CD14-positive monocyte (primary cell): Measurements from ENCODE around the gene SLC2A2. TPM values are rescaled to one million over a fixed set of nuclear protein-coding genes. Genes with fewer than 3 reads are reported as not detected.

Source experiments
- DNase-seq, 3 donors: peaks; one replicate each; pipeline ENCODE4 v3.0.0-alpha.2; 2011 to 2022
- H2AFZ ChIP-seq: 2 replicates; pipeline ENCODE4 v1.6.0; 2012; ENCODE audit warnings: mild to moderate bottlenecking, low read depth, low read length, inconsistent platforms; ENCODE audit not compliant: insufficient read depth, poor library complexity, severe bottlenecking
- H3K27ac ChIP-seq, 2 donors: 1 replicate in 1 of 2; 2 replicates in 1 of 2; pipeline ENCODE4 v1.5.1; 2012 to 2013; ENCODE audit warnings: low read length in 2 of 2, control low read depth in 1 of 2, inconsistent platforms in 1 of 2, low read depth in 1 of 2, mild to moderate bottlenecking in 1 of 2
- H3K27me3 ChIP-seq, 2 donors: one replicate each; pipeline versions ENCODE4 v1.6.0 to v1.6.1; 2011 to 2013; ENCODE audit warnings: low read length in 2 of 2; ENCODE audit not compliant: control insufficient read depth in 2 of 2, insufficient read depth in 2 of 2
- H3K36me3 ChIP-seq, 2 donors: replicated peaks in 1 of 2; 1 replicate in 1 of 2; 2 replicates in 1 of 2; pipeline versions ENCODE4 v1.5.1 to v1.6.1; 2012 to 2013; ENCODE audit warnings: low read length in 2 of 2, control low read depth in 1 of 2, inconsistent platforms in 1 of 2, mild to moderate bottlenecking in 1 of 2; ENCODE audit not compliant: insufficient read depth in 2 of 2, control insufficient read depth in 1 of 2
- H3K4me1 ChIP-seq, 2 donors: 1 replicate in 1 of 2; 2 replicates in 1 of 2; pipeline versions ENCODE4 v1.5.1 to v1.6.1; 2012 to 2013; ENCODE audit warnings: low read length in 2 of 2, control low read depth in 1 of 2, inconsistent platforms in 1 of 2, mild to moderate bottlenecking in 1 of 2, moderate library complexity in 1 of 2; ENCODE audit not compliant: insufficient read depth in 2 of 2, control insufficient read depth in 1 of 2
- H3K4me2 ChIP-seq: replicated peaks from 2 replicates; pipeline ENCODE3; 2012; ENCODE audit warnings: low read length, moderate library complexity, mild to moderate bottlenecking; ENCODE audit not compliant: poor library complexity, severe bottlenecking; ENCODE audit errors: extremely low read depth
- H3K4me3 ChIP-seq, 3 experiments: fragments of 200-600 bp in 1 of 3; sonication (generic) in 1 of 3; replicated peaks in 1 of 3; 1 replicate in 2 of 3; 2 replicates in 1 of 3; pipeline ENCODE4 v1.5.1; 2011 to 2013; ENCODE audit warnings: low read length in 3 of 3, mild to moderate bottlenecking in 3 of 3, control low read depth in 2 of 3, low read depth in 2 of 3, inconsistent platforms in 1 of 3, moderate library complexity in 1 of 3
- H3K79me2 ChIP-seq: 2 replicates; pipeline ENCODE4 v1.6.0; 2012; ENCODE audit warnings: mild to moderate bottlenecking, control low read depth, inconsistent platforms, low read length, moderate library complexity; ENCODE audit not compliant: insufficient read depth
- H3K9ac ChIP-seq: 2 replicates; pipeline ENCODE4 v1.6.0; 2017; ENCODE audit warnings: low read length, mild to moderate bottlenecking; ENCODE audit not compliant: insufficient read depth, poor library complexity, severe bottlenecking
- H3K9me3 ChIP-seq, 2 donors: replicated peaks in 1 of 2; 1 replicate in 1 of 2; 2 replicates in 1 of 2; pipeline versions ENCODE4 v1.5.1 to v1.6.1; 2012 to 2013; ENCODE audit warnings: low read length in 2 of 2, control low read depth in 1 of 2; ENCODE audit not compliant: control insufficient read depth in 1 of 2, insufficient read depth in 1 of 2
- H4K20me1 ChIP-seq: 2 replicates; pipeline ENCODE4 v1.6.0; 2012; ENCODE audit warnings: mild to moderate bottlenecking, low read length, control low read depth, moderate library complexity; ENCODE audit not compliant: insufficient read depth
- H3K27ac Mint-ChIP-seq, 7 donors: one replicate each; pipeline ENCODE4 v1.8.0; 2020; ENCODE audit warnings: mild to moderate bottlenecking in 7 of 7, mixed read lengths in 7 of 7, moderate library complexity in 6 of 7, inconsistent platforms in 2 of 7
- H3K27me3 Mint-ChIP-seq, 3 donors: one replicate each; pipeline ENCODE4 v1.8.0; 2021 to 2022; ENCODE audit warnings: low read depth in 3 of 3, mild to moderate bottlenecking in 3 of 3, mixed read lengths in 3 of 3, moderate library complexity in 3 of 3, inconsistent platforms in 1 of 3
- H3K36me3 Mint-ChIP-seq, 2 donors: one replicate each; pipeline ENCODE4 v1.8.0; 2020; ENCODE audit warnings: mixed read lengths in 2 of 2, inconsistent platforms in 1 of 2, mild to moderate bottlenecking in 1 of 2
- H3K4me1 Mint-ChIP-seq: one replicate; pipeline ENCODE4 v1.8.0; 2020; ENCODE audit warnings: mild to moderate bottlenecking, mixed read lengths
- H3K4me3 Mint-ChIP-seq, 2 donors: one replicate each; pipeline ENCODE4 v1.8.0; 2020; ENCODE audit warnings: mild to moderate bottlenecking in 2 of 2, mixed read lengths in 2 of 2, moderate library complexity in 1 of 2
- H3K9me3 Mint-ChIP-seq, 7 donors: one replicate each; pipeline ENCODE4 v1.8.0; 2020 to 2022; ENCODE audit warnings: mixed read lengths in 7 of 7, mild to moderate bottlenecking in 6 of 7, moderate library complexity in 6 of 7, inconsistent platforms in 2 of 7
- WGBS: methylation state at CpG from one replicate; pipeline ENCODE4 v1.1.5; 2013; ENCODE audit warnings: missing lambda C conversion rate; ENCODE audit not compliant: insufficient coverage; 5-methylcytosine and 5-hydroxymethylcytosine counted together
- intact Hi-C, 2 donors: fragments of 100-400 bp; cut with micrococcal nuclease; formaldehyde crosslinking; loops; one replicate each; pipeline versions ENCODE4 v1.15.0 to v1.15.1; 2023
- polyA minus RNA-seq: library from RNA; depleted of rRNA, polyadenylated mRNA; stranded (reverse); fragments of >200 nt; gene quantifications from 2 replicates; pipeline ENCODE4 v1.2.3, GENCODE V29; 2012
- polyA plus RNA-seq, 3 donors: library from polyadenylated mRNA; depleted of rRNA in 1 of 3; unstranded in 2 of 3; stranded (reverse) in 1 of 3; fragments of 300-500 nt in 2 of 3; fragments of >200 nt in 1 of 3; fragmentation: Illumina TruSeq in 2 of 3; gene quantifications; 1 replicate in 2 of 3; 2 replicates in 1 of 3; pipeline ENCODE4 v1.2.3, GENCODE V29; 2012 to 2021
- total RNA-seq, 12 experiments: library from RNA in 1 of 12; stranded (reverse) in 1 of 12; fragments of 120-200 nt in 1 of 12; gene quantifications; one replicate each; pipeline ENCODE4 v1.2.4 and lab custom pipeline; 2013 to 2026; ENCODE audit warnings: mixed read lengths in 6 of 12, inconsistent platforms in 1 of 12
- TF ChIP-seq, protein P1 (sequence below): fragments of 200-600 bp; IDR thresholded peaks from one replicate; pipeline ENCODE4 v1.8.0; 2022; ENCODE audit warnings: antibody characterized with exemption, mild to moderate bottlenecking

The SLC2A2 gene
- total RNA-seq (2013): not detected
- polyA plus RNA-seq (not detected), polyA minus RNA-seq (not detected in 2 replicates), total RNA-seq (lab: John Stamatoyannopoulos, UW) (0 to 0.46 (median 0) reads per million in 11 experiments)

DNA sequence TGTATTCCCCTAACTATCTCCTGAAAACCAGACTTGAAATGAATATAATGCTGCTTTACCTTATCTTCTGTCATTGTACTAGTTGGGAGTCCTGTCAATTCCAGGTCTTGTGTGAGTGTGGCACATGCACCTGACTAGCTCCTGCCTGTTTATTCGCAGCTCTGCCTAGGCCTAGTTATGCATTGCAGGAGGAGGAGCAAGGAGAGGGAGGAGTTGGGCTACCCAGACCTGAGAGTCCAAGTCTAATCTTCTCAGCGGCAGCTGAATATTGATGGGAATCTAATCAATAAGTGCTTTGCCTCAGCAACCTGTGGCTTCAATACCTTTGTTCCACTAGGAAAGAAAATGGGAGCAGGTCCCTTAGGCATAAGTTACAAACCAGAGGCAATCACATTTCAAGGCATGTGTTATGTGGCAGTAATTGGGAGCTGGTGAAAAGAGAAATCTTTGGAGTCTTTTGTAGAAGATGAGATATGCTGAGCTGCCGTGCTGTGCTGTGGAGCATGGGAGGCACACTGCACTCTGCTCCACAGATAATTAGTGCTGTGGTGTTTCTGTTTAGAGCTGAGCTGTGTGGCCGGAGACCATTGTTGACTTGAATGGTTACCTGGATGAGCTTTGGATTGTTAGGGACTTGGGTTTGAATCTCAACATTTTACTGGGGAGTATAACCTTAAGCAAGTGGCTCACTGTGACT is at the start of gene SLC2A2:
Gene SLC2A2 (minus strand): TSS at position 124 of the 697 bp plus-strand sequence. CDS start 50 bp downstream, at position 74.
- intact Hi-C loops: no loop called here
- WGBS: 100% methylated on average over 3 of the region's 4 CpGs
- Histone ChIP-seq H3K79me2 (no peaks in the 10 kb centered on the region), H2AFZ (no peak within 1 kb of the TSS), H3K4me1 (no peaks in the 10 kb centered on the region), H4K20me1 (no peaks in the 10 kb centered on the region), H3K27ac (no peak within 1 kb of the TSS), H3K27me3 (peaks cover 27 to 28% of the 10 kb centered on the region in 2 donors), H3K9ac (no peak within 1 kb of the TSS), H3K9me3 (no peaks in the 10 kb centered on the region), H3K36me3 (no peaks in the 10 kb centered on the region), H3K4me2 (no peak within 1 kb of the TSS), H3K4me3 (no peak within 1 kb of the TSS)
- Mint-ChIP-seq H3K4me1 (no peaks in the 10 kb centered on the region), H3K36me3 (no peaks in the 10 kb centered on the region), H3K27ac (no peak within 1 kb of the TSS), H3K4me3 (peak within 1 kb of the TSS in 1 of 2 donors; percentile 40), H3K9me3 (peaks cover 0 to 7% (median 0%) of the 10 kb centered on the region in 7 donors), H3K27me3 (peaks cover 3 to 10% (median 7%) of the 10 kb centered on the region in 3 donors)
- DNase-seq: no peak
- TF ChIP-seq, protein P1, sequence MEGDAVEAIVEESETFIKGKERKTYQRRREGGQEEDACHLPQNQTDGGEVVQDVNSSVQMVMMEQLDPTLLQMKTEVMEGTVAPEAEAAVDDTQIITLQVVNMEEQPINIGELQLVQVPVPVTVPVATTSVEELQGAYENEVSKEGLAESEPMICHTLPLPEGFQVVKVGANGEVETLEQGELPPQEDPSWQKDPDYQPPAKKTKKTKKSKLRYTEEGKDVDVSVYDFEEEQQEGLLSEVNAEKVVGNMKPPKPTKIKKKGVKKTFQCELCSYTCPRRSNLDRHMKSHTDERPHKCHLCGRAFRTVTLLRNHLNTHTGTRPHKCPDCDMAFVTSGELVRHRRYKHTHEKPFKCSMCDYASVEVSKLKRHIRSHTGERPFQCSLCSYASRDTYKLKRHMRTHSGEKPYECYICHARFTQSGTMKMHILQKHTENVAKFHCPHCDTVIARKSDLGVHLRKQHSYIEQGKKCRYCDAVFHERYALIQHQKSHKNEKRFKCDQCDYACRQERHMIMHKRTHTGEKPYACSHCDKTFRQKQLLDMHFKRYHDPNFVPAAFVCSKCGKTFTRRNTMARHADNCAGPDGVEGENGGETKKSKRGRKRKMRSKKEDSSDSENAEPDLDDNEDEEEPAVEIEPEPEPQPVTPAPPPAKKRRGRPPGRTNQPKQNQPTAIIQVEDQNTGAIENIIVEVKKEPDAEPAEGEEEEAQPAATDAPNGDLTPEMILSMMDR: no peak

DNA sequence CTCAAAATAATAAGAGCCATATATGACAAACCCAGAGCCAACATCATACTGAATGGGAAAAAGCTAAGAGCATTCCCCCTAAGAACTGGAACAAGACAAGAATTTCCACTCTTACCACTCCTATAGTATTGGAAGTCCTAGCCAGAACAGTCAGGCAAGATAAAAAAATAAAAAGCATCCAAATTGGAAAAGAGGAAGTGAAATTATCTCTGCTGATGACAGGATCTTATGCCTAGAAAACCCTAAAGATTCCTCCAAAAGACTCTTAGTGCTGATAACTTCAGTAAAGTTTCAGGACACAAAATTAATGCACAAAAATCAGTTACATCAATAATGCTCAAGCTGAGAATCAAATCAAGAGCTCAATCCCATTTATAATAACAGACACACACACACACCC is 45.9 kb upstream of the SLC2A2 start:
- Mint-ChIP-seq H3K27me3 (peaks cover 0 to 3% (median 0%) of the 10 kb centered on the region in 3 donors), H3K36me3 (no peaks in the 10 kb centered on the region), H3K4me3 (no peak overlapping the region), H3K9me3 (no peaks in the 10 kb centered on the region), H3K27ac (no peak overlapping the region), H3K4me1 (no peaks in the 10 kb centered on the region)
- no peak for DNase-seq
- H3K9me3 ChIP-seq: no peaks in the 10 kb centered on the region
- no peak overlapping the region for H3K27ac ChIP-seq
- H3K4me1 ChIP-seq: no peaks in the 10 kb centered on the region
- H3K27me3 ChIP-seq: no peaks in the 10 kb centered on the region
- H2AFZ ChIP-seq: no peak overlapping the region
- TF ChIP-seq, protein P1: no peak
- no peaks in the 10 kb centered on the region for H3K36me3 ChIP-seq
- no peaks in the 10 kb centered on the region for H3K79me2 ChIP-seq
- no peaks in the 10 kb centered on the region for H4K20me1 ChIP-seq
- no peak overlapping the region for H3K4me2 ChIP-seq
- H3K4me3 ChIP-seq: no peak overlapping the region
- H3K9ac ChIP-seq: no peak overlapping the region
- intact Hi-C loops: no loop called here
